GM23338 (cell line): ENCODE data around the gene ZFR2.
"Not testable (repeated sequence)": the region's sequence is repeated elsewhere in the genome, so short reads cannot be mapped to it uniquely, and the experiment has no call there.

Experiments
- EZH2 ChIP-seq: fragments of 200-600 bp; sonication (generic); IDR thresholded peaks from one replicate; pipeline ENCODE4 v1.8.0; 2017; ENCODE audit warnings: antibody characterized with exemption, mild to moderate bottlenecking, low read depth; ENCODE audit not compliant: unreplicated experiment
- JUNB ChIP-seq: IDR thresholded peaks from one replicate; pipeline ENCODE4 v1.6.1; 2016; ENCODE audit warnings: antibody characterized with exemption; ENCODE audit not compliant: unreplicated experiment
- NANOG ChIP-seq: IDR thresholded peaks from 2 replicates; pipeline ENCODE4 v1.6.1; 2016; ENCODE audit warnings: antibody characterized with exemption, borderline replicate concordance
- POLR2AphosphoS5 ChIP-seq: IDR thresholded peaks from 2 replicates; pipeline ENCODE4 v1.6.1; 2016; ENCODE audit warnings: antibody characterized with exemption, low read depth
- STAT1 ChIP-seq: IDR thresholded peaks from one replicate; pipeline ENCODE4 v1.6.1; 2016; ENCODE audit warnings: antibody characterized with exemption; ENCODE audit not compliant: unreplicated experiment
- ZNF114 ChIP-seq: fragments of 250-450 bp; sonication (Bioruptor Pico); IDR thresholded peaks from 2 replicates; pipeline ENCODE4 v1.5.0; 2020; ENCODE audit warnings: mild to moderate bottlenecking, moderate library complexity
- TF ChIP-seq, protein P1 (sequence below), 2 experiments: fragments of 200-600 bp in 1 of 2; sonication (generic) in 1 of 2; conservative IDR thresholded peaks; 2 replicates each; pipeline versions ENCODE4 v1.5.1 to v1.6.1; 2016 to 2017; ENCODE audit warnings: antibody characterized with exemption in 2 of 2, low read depth in 2 of 2, mild to moderate bottlenecking in 2 of 2, moderate library complexity in 1 of 2
- TF ChIP-seq, protein P2 (sequence below): IDR thresholded peaks from one replicate; pipeline ENCODE4 v1.6.1; 2018; ENCODE audit warnings: antibody characterized with exemption; ENCODE audit not compliant: unreplicated experiment
- TF ChIP-seq, protein P3 (sequence below): IDR thresholded peaks from 2 replicates; pipeline ENCODE4 v1.6.1; 2016; ENCODE audit warnings: antibody characterized with exemption

DNA sequence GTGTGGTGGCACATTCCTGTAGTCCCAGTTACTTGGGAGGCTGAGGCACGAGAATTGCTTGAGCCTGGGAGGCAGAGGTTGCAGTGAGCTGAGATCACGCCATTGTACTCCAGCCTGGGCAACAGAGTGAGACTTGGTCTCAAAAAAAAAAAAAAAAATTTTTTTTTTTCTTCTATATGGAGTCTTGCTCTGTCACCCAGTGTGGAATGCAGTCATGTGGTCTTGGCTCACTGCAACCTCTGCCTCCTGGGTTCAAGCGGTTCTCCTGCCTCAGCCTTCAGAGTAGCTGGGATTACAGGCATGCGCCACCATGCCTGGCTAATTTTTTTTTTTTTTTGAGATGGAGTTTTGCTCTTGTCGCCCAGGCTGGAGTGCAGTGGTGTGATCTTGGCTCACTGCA, 103.1 kb downstream of the ZFR2 start:
- TF ChIP-seq, protein P1, sequence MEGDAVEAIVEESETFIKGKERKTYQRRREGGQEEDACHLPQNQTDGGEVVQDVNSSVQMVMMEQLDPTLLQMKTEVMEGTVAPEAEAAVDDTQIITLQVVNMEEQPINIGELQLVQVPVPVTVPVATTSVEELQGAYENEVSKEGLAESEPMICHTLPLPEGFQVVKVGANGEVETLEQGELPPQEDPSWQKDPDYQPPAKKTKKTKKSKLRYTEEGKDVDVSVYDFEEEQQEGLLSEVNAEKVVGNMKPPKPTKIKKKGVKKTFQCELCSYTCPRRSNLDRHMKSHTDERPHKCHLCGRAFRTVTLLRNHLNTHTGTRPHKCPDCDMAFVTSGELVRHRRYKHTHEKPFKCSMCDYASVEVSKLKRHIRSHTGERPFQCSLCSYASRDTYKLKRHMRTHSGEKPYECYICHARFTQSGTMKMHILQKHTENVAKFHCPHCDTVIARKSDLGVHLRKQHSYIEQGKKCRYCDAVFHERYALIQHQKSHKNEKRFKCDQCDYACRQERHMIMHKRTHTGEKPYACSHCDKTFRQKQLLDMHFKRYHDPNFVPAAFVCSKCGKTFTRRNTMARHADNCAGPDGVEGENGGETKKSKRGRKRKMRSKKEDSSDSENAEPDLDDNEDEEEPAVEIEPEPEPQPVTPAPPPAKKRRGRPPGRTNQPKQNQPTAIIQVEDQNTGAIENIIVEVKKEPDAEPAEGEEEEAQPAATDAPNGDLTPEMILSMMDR (conservative IDR thresholded peaks at IDR 0.05; ENCODE audit: low read depth in 2 of 2): not testable (repeated sequence)
- not testable (repeated sequence) for TF ChIP-seq EZH2, POLR2AphosphoS5, ZNF114, STAT1, NANOG, JUNB
- TF ChIP-seq, protein P2, sequence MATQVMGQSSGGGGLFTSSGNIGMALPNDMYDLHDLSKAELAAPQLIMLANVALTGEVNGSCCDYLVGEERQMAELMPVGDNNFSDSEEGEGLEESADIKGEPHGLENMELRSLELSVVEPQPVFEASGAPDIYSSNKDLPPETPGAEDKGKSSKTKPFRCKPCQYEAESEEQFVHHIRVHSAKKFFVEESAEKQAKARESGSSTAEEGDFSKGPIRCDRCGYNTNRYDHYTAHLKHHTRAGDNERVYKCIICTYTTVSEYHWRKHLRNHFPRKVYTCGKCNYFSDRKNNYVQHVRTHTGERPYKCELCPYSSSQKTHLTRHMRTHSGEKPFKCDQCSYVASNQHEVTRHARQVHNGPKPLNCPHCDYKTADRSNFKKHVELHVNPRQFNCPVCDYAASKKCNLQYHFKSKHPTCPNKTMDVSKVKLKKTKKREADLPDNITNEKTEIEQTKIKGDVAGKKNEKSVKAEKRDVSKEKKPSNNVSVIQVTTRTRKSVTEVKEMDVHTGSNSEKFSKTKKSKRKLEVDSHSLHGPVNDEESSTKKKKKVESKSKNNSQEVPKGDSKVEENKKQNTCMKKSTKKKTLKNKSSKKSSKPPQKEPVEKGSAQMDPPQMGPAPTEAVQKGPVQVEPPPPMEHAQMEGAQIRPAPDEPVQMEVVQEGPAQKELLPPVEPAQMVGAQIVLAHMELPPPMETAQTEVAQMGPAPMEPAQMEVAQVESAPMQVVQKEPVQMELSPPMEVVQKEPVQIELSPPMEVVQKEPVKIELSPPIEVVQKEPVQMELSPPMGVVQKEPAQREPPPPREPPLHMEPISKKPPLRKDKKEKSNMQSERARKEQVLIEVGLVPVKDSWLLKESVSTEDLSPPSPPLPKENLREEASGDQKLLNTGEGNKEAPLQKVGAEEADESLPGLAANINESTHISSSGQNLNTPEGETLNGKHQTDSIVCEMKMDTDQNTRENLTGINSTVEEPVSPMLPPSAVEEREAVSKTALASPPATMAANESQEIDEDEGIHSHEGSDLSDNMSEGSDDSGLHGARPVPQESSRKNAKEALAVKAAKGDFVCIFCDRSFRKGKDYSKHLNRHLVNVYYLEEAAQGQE: not testable (repeated sequence)
- TF ChIP-seq, protein P3, sequence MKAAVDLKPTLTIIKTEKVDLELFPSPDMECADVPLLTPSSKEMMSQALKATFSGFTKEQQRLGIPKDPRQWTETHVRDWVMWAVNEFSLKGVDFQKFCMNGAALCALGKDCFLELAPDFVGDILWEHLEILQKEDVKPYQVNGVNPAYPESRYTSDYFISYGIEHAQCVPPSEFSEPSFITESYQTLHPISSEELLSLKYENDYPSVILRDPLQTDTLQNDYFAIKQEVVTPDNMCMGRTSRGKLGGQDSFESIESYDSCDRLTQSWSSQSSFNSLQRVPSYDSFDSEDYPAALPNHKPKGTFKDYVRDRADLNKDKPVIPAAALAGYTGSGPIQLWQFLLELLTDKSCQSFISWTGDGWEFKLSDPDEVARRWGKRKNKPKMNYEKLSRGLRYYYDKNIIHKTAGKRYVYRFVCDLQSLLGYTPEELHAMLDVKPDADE: not testable (repeated sequence)
